ENCODE results near the gene CLEC4G.

CLEC4G gene

DNA sequence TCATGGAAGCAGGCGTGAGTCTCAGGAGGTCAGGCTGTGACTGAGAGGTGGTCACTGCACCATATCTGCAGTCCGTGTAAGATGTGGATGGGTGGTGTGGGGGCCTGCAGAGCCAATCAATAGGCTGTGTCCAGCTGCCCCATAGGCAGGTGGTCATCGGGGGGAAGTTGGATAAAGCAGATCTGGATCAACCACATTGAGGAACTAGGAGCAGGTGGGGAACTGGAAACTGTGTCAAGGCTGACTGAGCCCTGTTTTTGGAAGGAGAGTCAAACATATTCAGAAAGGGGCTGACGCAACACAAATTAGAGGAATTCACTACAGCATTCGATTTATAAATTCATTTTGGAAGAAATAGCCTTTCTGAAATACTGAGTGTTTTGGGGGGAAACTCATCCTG, 46.2 kb upstream of the CLEC4G start:
- no peaks in the 10 kb centered on the region for H3K9me3 ChIP-seq (ENCODE audit: low read length)
- H3K27me3 ChIP-seq (ENCODE audit: insufficient read depth, low read length), result no peaks in the 10 kb centered on the region; the same call in 1 of the 2 replicates

GRCh38 chr19:7775761-7776160, 43.9 kb upstream of the CLEC4G start:
- no peaks in the 10 kb centered on the region for H3F3A ChIP-seq (ENCODE audit: insufficient read depth, low read length)
- no peaks in the 10 kb centered on the region for H4K20me1 ChIP-seq (ENCODE audit: insufficient read depth, low read length)
- no peak overlapping the region for H3K4me3 ChIP-seq (ENCODE audit: low read depth, low read length, poor library complexity, severe bottlenecking)
- no peaks in the 10 kb centered on the region for H3K9me3 ChIP-seq (ENCODE audit: low read length)
- no peaks in the 10 kb centered on the region for H3K36me3 ChIP-seq (ENCODE audit: insufficient read depth, low read length)
- TF ChIP-seq, protein P1, sequence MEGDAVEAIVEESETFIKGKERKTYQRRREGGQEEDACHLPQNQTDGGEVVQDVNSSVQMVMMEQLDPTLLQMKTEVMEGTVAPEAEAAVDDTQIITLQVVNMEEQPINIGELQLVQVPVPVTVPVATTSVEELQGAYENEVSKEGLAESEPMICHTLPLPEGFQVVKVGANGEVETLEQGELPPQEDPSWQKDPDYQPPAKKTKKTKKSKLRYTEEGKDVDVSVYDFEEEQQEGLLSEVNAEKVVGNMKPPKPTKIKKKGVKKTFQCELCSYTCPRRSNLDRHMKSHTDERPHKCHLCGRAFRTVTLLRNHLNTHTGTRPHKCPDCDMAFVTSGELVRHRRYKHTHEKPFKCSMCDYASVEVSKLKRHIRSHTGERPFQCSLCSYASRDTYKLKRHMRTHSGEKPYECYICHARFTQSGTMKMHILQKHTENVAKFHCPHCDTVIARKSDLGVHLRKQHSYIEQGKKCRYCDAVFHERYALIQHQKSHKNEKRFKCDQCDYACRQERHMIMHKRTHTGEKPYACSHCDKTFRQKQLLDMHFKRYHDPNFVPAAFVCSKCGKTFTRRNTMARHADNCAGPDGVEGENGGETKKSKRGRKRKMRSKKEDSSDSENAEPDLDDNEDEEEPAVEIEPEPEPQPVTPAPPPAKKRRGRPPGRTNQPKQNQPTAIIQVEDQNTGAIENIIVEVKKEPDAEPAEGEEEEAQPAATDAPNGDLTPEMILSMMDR (IDR thresholded peaks at IDR 0.05; ENCODE audit: low read length), result no peak
- TF ChIP-seq EZH2 (IDR thresholded peaks at IDR 0.05; ENCODE audit: borderline replicate concordance, low read length), result no peak
- H3K79me2 ChIP-seq (ENCODE audit: insufficient read depth, low read length), result no peaks in the 10 kb centered on the region
- no peaks in the 10 kb centered on the region for H3K4me1 ChIP-seq (ENCODE audit: insufficient read depth, low read length, severe bottlenecking)
- no peak overlapping the region for H3K4me2 ChIP-seq (ENCODE audit: low read length)
- H3K9me2 ChIP-seq (ENCODE audit: low read depth, low read length), result no peaks in the 10 kb centered on the region
- no peaks in the 10 kb centered on the region; the same call in 1 of the 2 replicates for H3K27me3 ChIP-seq (ENCODE audit: insufficient read depth, low read length)
- no peak overlapping the region for H3K27ac ChIP-seq (ENCODE audit: low read depth, low read length, poor library complexity, severe bottlenecking)
- no peak overlapping the region for H3K9ac ChIP-seq (ENCODE audit: low read length)
- no peak overlapping the region for H2AFZ ChIP-seq (ENCODE audit: low read length)

More for the DNA sequence above, 46.2 kb upstream of the CLEC4G start:
- H3F3A ChIP-seq (ENCODE audit: insufficient read depth, low read length), result no peaks in the 10 kb centered on the region
- no peak overlapping the region for H2AFZ ChIP-seq (ENCODE audit: low read length)
- H3K4me1 ChIP-seq (ENCODE audit: insufficient read depth, low read length, severe bottlenecking), result no peaks in the 10 kb centered on the region
- H3K4me3 ChIP-seq (ENCODE audit: low read depth, low read length, poor library complexity, severe bottlenecking), result no peak overlapping the region
- no peaks in the 10 kb centered on the region for H4K20me1 ChIP-seq (ENCODE audit: insufficient read depth, low read length)
- no peak overlapping the region for H3K4me2 ChIP-seq (ENCODE audit: low read length)
- H3K79me2 ChIP-seq (ENCODE audit: insufficient read depth, low read length), result no peaks in the 10 kb centered on the region
- TF ChIP-seq, protein P1 (IDR thresholded peaks at IDR 0.05; ENCODE audit: low read length), result no peak
- no peak for TF ChIP-seq EZH2 (IDR thresholded peaks at IDR 0.05; ENCODE audit: borderline replicate concordance, low read length)
- H3K27ac ChIP-seq (ENCODE audit: low read depth, low read length, poor library complexity, severe bottlenecking), result no peak overlapping the region
- no peak overlapping the region for H3K9ac ChIP-seq (ENCODE audit: low read length)
- H3K36me3 ChIP-seq (ENCODE audit: insufficient read depth, low read length), result no peaks in the 10 kb centered on the region
- H3K9me2 ChIP-seq (ENCODE audit: low read depth, low read length), result no peaks in the 10 kb centered on the region

- Histone ChIP-seq H3K4me1 (ENCODE audit: insufficient read depth, low read length, severe bottlenecking) (no peaks in the 10 kb centered on the region), H3K27ac (ENCODE audit: low read depth, low read length, poor library complexity, severe bottlenecking) (no peak overlapping the region), H3K9me3 (ENCODE audit: low read length) (no peaks in the 10 kb centered on the region)
These were observed 41.9 kb upstream of the CLEC4G start for GRCh38 chr19:7773841-7774240.

More at GRCh38 chr19:7773841-7774240, 41.9 kb upstream of the CLEC4G start:
- Histone ChIP-seq H3K4me3 (ENCODE audit: low read depth, low read length, poor library complexity, severe bottlenecking) (no peak overlapping the region), H2AFZ (ENCODE audit: low read length) (no peak overlapping the region), H3K79me2 (ENCODE audit: insufficient read depth, low read length) (no peaks in the 10 kb centered on the region), H3K36me3 (ENCODE audit: insufficient read depth, low read length) (no peaks in the 10 kb centered on the region), H3K9ac (ENCODE audit: low read length) (no peak overlapping the region), H4K20me1 (ENCODE audit: insufficient read depth, low read length) (no peaks in the 10 kb centered on the region), H3K4me2 (ENCODE audit: low read length) (no peak overlapping the region), H3K9me2 (ENCODE audit: low read depth, low read length) (no peaks in the 10 kb centered on the region), H3K27me3 (ENCODE audit: insufficient read depth, low read length) (no peaks in the 10 kb centered on the region), H3F3A (ENCODE audit: insufficient read depth, low read length) (no peaks in the 10 kb centered on the region)
- TF ChIP-seq EZH2 (IDR thresholded peaks at IDR 0.05; ENCODE audit: borderline replicate concordance, low read length), result no peak
- TF ChIP-seq, protein P1 (IDR thresholded peaks at IDR 0.05; ENCODE audit: low read length), result no peak

Data from OCI-LY1 (cell line).